Endothelial cell of hepatic sinusoid (primary cell): Measurements from ENCODE around the gene ASPN.
"Not testable (repeated sequence)": the region's sequence is repeated elsewhere in the genome, so short reads cannot be mapped to it uniquely, and the experiment has no call there.

Source experiments
- in situ Hi-C: cut with HindIII; loops from 2 replicates; pipeline ENCODE4 v1.10.0; 2017; ENCODE audit warnings: low sequenced_read_pairs

Gene ASPN

DNA sequence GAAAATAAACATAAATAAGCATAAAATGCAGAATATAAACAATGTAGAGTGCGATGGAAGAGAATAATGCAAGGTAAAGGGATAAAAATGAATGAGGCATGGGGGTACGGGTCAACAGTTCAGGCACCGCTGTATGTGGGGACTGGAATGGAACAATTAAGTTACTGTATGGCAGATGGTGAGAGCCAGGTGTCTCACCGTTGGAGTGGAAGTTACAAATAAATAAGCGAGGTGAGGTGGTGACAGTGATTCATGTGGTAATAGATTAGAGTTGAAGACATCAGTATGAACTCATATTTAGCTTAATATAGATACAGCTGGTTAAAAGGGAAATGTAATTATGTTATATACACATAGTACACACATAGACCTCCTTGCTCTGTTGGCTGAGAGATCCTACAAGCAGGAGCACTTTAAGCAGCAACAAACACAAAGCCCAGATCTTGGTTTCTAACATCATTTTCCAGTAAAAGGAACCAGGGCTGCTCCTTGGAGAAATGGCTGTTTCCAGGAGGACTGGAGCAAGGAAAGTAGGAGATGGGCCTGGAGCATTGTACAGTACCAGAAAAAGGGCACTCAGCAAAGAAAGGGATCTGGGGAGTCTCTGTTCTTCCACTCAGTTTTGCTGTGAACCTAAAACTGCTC, 55.7 kb downstream of the ASPN start:
- in situ Hi-C loops = loop anchor here (5.0 kb wide), 1 partner anchor 61 kb away; no protein-coding TSS in a partner anchor

DNA sequence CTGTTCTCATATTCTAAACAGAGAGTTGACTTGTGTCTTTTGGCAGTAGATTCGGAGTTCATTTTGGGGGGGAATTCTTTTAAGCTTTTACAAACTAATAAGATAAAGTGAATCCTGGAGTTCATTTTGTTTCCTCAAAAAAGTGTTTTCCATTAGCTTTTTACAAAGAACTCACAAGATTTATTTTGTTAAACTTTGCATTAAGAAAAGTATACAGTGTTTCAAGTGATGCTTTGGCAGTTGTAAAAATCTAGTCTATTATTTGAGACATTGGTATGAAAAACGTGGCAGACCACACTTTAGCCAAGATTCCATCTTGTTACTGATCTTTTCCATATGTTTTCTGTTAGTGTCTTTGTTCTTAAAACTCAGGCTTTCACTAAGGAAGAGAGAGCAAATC, 56.8 kb downstream of the ASPN start:
- in situ Hi-C loops = loop anchor here (5.0 kb wide), 1 partner anchor 62 kb away; no protein-coding TSS in a partner anchor

DNA sequence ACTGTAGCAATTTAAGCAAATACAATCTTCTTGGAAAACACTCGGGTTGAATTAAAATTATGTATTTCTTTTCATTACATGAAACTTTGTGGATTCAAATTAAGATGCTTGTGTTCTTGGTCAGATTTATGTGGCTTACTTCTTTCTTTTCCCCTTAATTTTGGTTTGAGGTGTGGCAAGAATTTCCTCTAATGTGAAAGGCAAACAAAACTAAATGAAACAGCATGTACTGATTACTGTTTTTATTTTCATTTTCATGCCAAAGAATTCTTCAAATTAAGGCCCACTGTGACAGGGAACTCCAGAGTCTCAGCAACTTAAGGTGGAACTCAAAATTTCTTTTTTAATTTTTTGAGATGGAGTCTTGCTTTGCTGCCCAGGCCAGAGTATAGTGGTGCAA, 58.0 kb downstream of the ASPN start, which contains the start of gene OMD:
OMD (minus strand) TSS at position 132 of the 400 bp plus-strand sequence. CDS start 6,913 bp downstream, outside the sequence.
- in situ Hi-C loops = no loop called here

GRCh38 chr9:92423612-92424011, 58.7 kb downstream of the ASPN start:
- in situ Hi-C loops = no loop called here

DNA sequence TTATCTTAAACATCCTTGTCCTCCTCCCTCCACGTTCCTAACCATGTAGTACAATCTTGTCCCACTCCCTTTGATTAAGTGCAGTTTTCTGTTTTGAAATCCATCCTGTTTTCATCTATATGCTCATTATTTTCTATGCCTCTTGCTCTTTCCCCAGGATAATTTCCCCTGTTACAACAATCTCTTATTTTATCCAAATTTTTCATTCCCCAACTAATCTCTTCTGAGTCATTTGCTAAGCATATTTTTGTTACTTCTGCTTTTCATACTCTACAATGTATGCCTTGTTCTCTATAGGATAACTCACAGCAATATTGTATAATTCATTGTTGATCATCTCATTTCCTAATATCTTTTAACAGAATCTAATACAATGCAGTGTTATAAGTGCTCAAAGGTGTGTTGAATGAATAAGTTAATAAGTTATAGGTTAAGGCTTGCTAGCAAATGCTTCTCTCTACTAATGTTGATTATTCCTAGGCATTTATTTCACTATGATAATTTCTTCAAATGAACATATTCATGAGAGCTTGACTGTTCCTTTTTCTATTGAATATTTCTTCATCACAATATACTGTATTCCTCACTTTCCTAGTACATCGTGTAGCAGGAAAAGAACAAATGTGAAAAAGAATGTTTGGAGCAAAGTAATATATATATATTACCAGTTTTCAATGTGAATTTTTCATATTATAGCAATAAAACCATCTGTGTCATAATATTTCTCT, 59.5 kb downstream of the ASPN start:
- in situ Hi-C loops = no loop called here

DNA sequence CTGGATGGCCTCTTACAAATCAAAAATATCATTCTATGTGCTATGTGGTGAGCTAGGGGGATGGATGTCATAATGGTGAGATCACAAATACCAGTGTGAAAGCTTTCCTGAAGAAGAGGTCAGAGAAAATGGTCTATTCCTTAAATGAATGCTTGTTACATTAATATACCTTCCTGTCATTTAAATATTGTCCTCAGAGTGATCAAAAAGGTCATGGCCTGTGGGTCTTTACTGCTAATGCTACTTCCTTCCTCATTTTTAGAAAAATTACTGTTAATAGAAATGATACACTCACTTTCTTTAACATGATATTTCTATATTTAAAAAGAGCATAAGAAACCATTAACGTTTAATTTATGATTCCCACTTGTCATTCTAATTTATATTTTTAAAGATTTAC, 67.7 kb downstream of the ASPN start:
- in situ Hi-C loops = no loop called here

DNA sequence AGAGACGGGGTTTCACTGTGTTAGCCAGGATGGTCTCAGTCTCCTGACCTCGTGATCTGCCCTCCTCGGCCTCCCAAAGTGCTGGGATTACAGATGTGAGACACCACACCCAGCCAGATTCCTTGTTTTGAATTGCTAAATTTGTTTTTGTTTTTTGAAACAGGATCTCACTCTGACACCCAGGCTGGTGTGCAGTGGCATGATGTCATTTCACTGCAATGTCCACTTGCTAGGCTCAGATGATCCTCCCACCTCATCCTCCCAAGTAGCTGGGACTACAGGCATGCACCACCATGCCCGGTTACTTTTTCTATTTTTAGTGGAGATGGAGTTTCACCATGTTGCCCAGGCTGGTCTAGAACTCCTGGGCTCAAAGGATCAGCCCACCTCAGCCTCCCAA, 71.1 kb downstream of the ASPN start:
- in situ Hi-C loops = not testable (repeated sequence)

GRCh38 chr9:92408747-92409478, 73.4 kb downstream of the ASPN start:
- in situ Hi-C loops = no loop called here

DNA sequence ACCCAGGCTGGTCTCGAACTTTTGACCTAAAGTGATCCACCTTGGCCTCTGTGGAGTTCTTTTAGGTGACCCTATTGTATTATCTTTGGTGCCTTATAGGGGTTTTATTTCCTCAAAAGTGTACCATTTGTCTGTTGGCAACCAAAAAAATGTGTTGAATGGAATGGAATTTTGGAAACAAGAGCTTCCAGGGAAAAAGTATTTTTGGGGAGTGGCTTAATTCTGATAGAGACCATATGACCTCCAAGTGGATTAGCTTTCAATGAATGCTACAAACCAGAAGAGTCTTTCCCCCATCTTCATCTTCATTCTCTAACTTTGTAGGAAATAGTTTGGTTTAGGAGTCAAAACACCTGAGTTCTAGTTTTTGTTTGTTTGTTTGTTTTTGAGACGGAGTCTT, 74.5 kb downstream of the ASPN start:
- in situ Hi-C loops = no loop called here

DNA sequence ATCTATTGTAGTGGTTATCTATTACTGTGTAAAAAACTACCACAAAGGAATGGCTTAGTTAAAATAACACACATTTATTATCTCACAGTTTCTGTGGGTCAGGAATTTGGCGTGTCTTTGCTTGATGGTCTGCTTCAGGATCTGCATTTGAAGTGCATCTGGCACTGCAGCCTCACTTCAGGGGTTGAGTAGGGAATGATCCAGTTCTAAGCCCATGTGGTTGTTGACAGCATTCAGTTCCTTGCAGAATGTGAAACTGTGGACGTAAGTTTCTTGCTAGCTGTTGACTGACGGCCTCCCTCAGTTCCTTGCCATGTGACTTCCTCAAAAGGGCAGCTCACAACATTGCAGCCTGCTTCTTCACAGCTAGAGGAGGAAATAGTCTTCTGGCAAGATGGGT, 75.8 kb downstream of the ASPN start:
- in situ Hi-C loops = no loop called here
